Measurements from ENCODE around the gene ABCA6. TPM values are rescaled to one million over a fixed set of nuclear protein-coding genes. Genes with fewer than 3 reads are reported as not detected.

ABCA6 gene
- total and polyA plus RNA-seq, 9 of the 15 experiments (the other 6 are each of a cell fraction or from before 2014, with no cell fraction given) = 0.06 to 0.73 (median 0.15) TPM

DNA sequence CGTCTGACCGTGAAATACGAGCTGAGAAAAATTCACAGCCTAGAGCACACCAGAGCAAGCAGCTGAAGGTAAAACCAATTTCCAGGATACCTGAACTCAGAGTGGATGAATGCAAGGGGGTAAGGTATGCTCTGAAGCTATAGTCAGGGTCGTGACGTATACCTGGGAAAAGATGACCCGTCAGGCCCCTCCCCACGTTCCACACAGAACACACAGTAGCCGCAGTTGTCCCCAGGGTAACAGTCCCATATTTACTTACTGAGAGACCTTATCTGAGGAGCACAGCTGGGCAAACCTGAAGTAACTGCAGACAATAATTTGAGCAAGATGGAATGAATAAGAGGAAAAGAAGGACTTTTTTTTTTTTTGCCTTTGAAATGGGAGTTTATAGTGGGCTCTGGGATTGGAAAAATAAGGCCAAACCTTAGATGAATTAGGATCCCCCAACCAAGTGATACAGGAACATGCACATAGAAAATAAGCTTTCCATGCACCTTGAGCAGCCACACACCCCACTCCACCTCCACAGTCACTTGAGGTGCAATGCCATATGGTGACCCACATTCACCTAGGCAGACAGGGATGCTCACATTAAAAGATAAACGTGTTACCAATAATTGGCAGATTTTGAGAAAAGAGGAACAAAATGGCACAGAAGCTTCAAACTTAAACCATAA, 38.0 kb downstream of the ABCA6 start (continued):
- TF ChIP-seq, protein P1, sequence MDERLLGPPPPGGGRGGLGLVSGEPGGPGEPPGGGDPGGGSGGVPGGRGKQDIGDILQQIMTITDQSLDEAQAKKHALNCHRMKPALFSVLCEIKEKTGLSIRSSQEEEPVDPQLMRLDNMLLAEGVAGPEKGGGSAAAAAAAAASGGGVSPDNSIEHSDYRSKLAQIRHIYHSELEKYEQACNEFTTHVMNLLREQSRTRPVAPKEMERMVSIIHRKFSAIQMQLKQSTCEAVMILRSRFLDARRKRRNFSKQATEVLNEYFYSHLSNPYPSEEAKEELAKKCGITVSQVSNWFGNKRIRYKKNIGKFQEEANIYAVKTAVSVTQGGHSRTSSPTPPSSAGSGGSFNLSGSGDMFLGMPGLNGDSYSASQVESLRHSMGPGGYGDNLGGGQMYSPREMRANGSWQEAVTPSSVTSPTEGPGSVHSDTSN (CRISPR knock-in tag; IDR thresholded peaks at IDR 0.05; ENCODE audit: low read depth) = no peak
- TF ChIP-seq, protein P1 (tag; conservative IDR thresholded peaks at IDR 0.05; ENCODE audit: low read depth) = 0 out of 2 replicates have a peak, but pooled peaks have one; percentile 37
- TF ChIP-seq THAP12 (CRISPR knock-in tag; IDR thresholded peaks at IDR 0.05) (no peak), ZNF644 (tag; IDR thresholded peaks at IDR 0.05; ENCODE audit: low read depth) (peak; percentile 82), TBL1XR1 (IDR thresholded peaks at IDR 0.05; ENCODE audit: low read length in 2 of 2) (peak in 1 of 2 experiments; percentile 86; a peak in 2 of 4 replicates), NR2F6 (CRISPR knock-in tag; IDR thresholded peaks at IDR 0.05) (no peak), RNF2 (IDR thresholded peaks at IDR 0.05) (peak; percentile 62; the same call in 1 of the 2 replicates), ZNF431 (CRISPR knock-in tag; IDR thresholded peaks at IDR 0.05) (no peak), POLR3A (IDR thresholded peaks at IDR 0.05; ENCODE audit: borderline replicate concordance, extremely low read depth, insufficient read depth, insufficient read length) (no peak), ARHGAP35 (IDR thresholded peaks at IDR 0.05; ENCODE audit: partially characterized antibody) (no peak), PTTG1 (tag; IDR thresholded peaks at IDR 0.05; ENCODE audit: low read depth) (no peak), SAP30 (IDR thresholded peaks at IDR 0.05; ENCODE audit: borderline replicate concordance, insufficient read depth, low read depth, low read length, poor library complexity, severe bottlenecking) (no peak), HINFP (tag; conservative IDR thresholded peaks at IDR 0.05; ENCODE audit: low read depth) (no peak), KLF6 (CRISPR knock-in tag; IDR thresholded peaks at IDR 0.05; ENCODE audit: borderline replicate concordance) (no peak), TSC22D4 (tag; IDR thresholded peaks at IDR 0.05) (no peak), ESRRB (CRISPR knock-in tag; IDR thresholded peaks at IDR 0.05; ENCODE audit: borderline replicate concordance) (no peak), POLR2AphosphoS5 (IDR thresholded peaks at IDR 0.05; ENCODE audit: control insufficient read depth, insufficient read depth, low read depth, low read length) (peak; percentile 70), LCOR (CRISPR knock-in tag; IDR thresholded peaks at IDR 0.05) (no peak)
- TF ChIP-seq, protein P2, sequence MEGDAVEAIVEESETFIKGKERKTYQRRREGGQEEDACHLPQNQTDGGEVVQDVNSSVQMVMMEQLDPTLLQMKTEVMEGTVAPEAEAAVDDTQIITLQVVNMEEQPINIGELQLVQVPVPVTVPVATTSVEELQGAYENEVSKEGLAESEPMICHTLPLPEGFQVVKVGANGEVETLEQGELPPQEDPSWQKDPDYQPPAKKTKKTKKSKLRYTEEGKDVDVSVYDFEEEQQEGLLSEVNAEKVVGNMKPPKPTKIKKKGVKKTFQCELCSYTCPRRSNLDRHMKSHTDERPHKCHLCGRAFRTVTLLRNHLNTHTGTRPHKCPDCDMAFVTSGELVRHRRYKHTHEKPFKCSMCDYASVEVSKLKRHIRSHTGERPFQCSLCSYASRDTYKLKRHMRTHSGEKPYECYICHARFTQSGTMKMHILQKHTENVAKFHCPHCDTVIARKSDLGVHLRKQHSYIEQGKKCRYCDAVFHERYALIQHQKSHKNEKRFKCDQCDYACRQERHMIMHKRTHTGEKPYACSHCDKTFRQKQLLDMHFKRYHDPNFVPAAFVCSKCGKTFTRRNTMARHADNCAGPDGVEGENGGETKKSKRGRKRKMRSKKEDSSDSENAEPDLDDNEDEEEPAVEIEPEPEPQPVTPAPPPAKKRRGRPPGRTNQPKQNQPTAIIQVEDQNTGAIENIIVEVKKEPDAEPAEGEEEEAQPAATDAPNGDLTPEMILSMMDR (IDR thresholded peaks at IDR 0.05 in 2 of 3, conservative IDR thresholded peaks at IDR 0.05 in 1 of 3; ENCODE audit: insufficient read depth in 2 of 3, low read depth in 1 of 3, low read length in 3 of 3) = no peak

Measured in K562 (cell line).